Adrenal gland (tissue), 12 donors: ENCODE data around the gene CDC6. TPM values are rescaled to one million over a fixed set of nuclear protein-coding genes. Genes with fewer than 3 reads are reported as not detected.
A peak's percentile ranks its signal among the peaks of the same experiment; 100 is the strongest.
"Not testable (repeated sequence)": the region's sequence is repeated elsewhere in the genome, so short reads cannot be mapped to it uniquely, and the experiment has no call there.

Experiments used
- DNase-seq, 7 donors: peaks; one replicate each; pipeline ENCODE4 v3.0.0-alpha.2; 2019 to 2020
- H3K27ac ChIP-seq, 5 donors: fragments of 200-600 bp; sonication (generic) in 4 of 5; 1 replicate in 3 of 5; 2 replicates in 2 of 5; pipeline versions ENCODE4 v1.5.1 to v1.8.0; 2016 to 2020; ENCODE audit warnings: mild to moderate bottlenecking in 1 of 5
- H3K27me3 ChIP-seq: fragments of 200-600 bp; 2 replicates; pipeline ENCODE4 v1.8.0; 2021
- H3K36me3 ChIP-seq, 2 donors: fragments of 200-600 bp; replicated peaks in 1 of 2; 1 replicate in 1 of 2; 2 replicates in 1 of 2; pipeline versions ENCODE4 v1.5.1 to v1.8.0; 2018 to 2022
- H3K4me1 ChIP-seq, 2 donors: fragments of 200-600 bp; replicated peaks in 1 of 2; 1 replicate in 1 of 2; 2 replicates in 1 of 2; pipeline versions ENCODE4 v1.5.1 to v1.8.0; 2018 to 2021
- H3K4me3 ChIP-seq, 4 donors: fragments of 200-600 bp; sonication (generic) in 3 of 4; one replicate each; pipeline ENCODE4 v1.5.1; 2016 to 2018
- H3K9me3 ChIP-seq, 3 donors: fragments of 200-600 bp; sonication (generic) in 1 of 3; replicated peaks in 1 of 3; 1 replicate in 2 of 3; 2 replicates in 1 of 3; pipeline versions ENCODE4 v1.5.1 to v1.8.0; 2016 to 2021
- POLR2A ChIP-seq, 2 donors: fragments of 450-650 bp; IDR thresholded peaks; one replicate each; pipeline ENCODE4 v1.6.1; 2017; ENCODE audit warnings: antibody characterized with exemption in 2 of 2, mild to moderate bottlenecking in 2 of 2, moderate library complexity in 1 of 2
- WGBS, 4 donors: extraction: QIAGEN DNeasy Blood & Tissue Kit in 2 of 4; methylation state at CpG; one replicate each; pipeline versions ENCODE4 v1.1.5 to v1.1.7; 2013 to 2017; 5-methylcytosine and 5-hydroxymethylcytosine counted together
- intact Hi-C, 2 donors: fragments of 100-400 bp; cut with DNase I; formaldehyde crosslinking; loops; one replicate each; pipeline versions ENCODE4 v1.14.1 to v1.15.0; 2022 to 2023
- polyA plus RNA-seq, 3 donors: library from polyadenylated mRNA; stranded (reverse); fragments of 200-250 nt in 2 of 3; fragments of 350-450 nt in 1 of 3; fragmentation: Illumina TruSeq in 1 of 3; extraction: RNeasy Lipid Tissue Mini Kit (QIAGEN cat#74804) in 1 of 3; gene quantifications; one replicate each; pipeline ENCODE4 v1.2.3, GENCODE V29; 2013 to 2014
- total RNA-seq, 9 donors: library from RNA; depleted of rRNA in 4 of 9; stranded (reverse); fragments of >200 nt in 4 of 9; fragments of 120-200 nt in 1 of 9; fragmentation: NEBNext Ultra II Directional in 1 of 9; extraction: Animal tissue kit (Norgen Biotek cat#: 25700) in 1 of 9; gene quantifications; one replicate each; pipeline versions ENCODE4 v1.1.0 to v1.2.4, GENCODE V29; 2013 to 2023
- TF ChIP-seq, protein P1 (sequence below), 6 experiments: fragments of 450-650 bp in 4 of 6; fragments of 200-600 bp in 2 of 6; sonication (generic) in 1 of 6; IDR thresholded peaks; 1 replicate in 5 of 6; 2 replicates in 1 of 6; pipeline versions ENCODE4 v1.5.1 to v1.8.0; 2016 to 2021; ENCODE audit warnings: antibody characterized with exemption in 6 of 6, mild to moderate bottlenecking in 2 of 6, moderate library complexity in 1 of 6
- donor health status: healthy with polysubstance abuse.
- donor health status: Bipolar disorder and iron deficiency.
- donor health status: DM: yes; HTN: yes; CAD: no.
- donor health status: DM: no; HTN: no; CAD: no.
- donor health status: DM: no; HTN: no; CAD: no.
- donor health status: DM: yes; HTN: yes; CAD: no.

Gene CDC6
- total and polyA plus RNA-seq, 12 donors: 0.69 to 31.3 (median 2.5) TPM

DNA sequence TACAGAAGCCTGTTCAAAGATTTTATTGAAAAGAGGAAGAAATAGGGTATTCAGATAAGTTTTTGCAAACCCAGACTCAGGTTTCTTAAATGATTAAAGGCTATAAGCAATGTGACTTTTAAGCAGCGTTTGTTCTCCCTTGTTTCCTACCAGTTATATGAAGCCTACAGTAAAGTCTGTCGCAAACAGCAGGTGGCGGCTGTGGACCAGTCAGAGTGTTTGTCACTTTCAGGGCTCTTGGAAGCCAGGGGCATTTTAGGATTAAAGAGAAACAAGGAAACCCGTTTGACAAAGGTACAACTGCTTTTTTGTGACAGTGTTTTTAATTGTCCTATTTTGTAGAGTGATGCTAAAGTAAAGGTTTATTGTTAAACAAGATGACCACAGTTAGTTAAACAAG is 13.6 kb downstream of the CDC6 start:
- H3K4me1 ChIP-seq: peaks cover 0 to 9% of the 10 kb centered on the region in 2 donors
- intact Hi-C loops: loop anchor here in 1 of 2 donors (10.0 kb wide), 1 partner anchor 113 kb away; the partner anchor contains the start of gene TOP2A

GRCh38 chr17:40303009-40303657 is 15.5 kb downstream of the CDC6 start:
- peaks cover 0 to 24% of the 10 kb centered on the region in 2 donors for H3K4me1 ChIP-seq
- no peaks in the 10 kb centered on the region for H3K36me3 ChIP-seq
- 41 to 52% (median 49%) methylated on average over 4 of the region's 4 CpGs for WGBS, 4 donors
- TF ChIP-seq, protein P1, sequence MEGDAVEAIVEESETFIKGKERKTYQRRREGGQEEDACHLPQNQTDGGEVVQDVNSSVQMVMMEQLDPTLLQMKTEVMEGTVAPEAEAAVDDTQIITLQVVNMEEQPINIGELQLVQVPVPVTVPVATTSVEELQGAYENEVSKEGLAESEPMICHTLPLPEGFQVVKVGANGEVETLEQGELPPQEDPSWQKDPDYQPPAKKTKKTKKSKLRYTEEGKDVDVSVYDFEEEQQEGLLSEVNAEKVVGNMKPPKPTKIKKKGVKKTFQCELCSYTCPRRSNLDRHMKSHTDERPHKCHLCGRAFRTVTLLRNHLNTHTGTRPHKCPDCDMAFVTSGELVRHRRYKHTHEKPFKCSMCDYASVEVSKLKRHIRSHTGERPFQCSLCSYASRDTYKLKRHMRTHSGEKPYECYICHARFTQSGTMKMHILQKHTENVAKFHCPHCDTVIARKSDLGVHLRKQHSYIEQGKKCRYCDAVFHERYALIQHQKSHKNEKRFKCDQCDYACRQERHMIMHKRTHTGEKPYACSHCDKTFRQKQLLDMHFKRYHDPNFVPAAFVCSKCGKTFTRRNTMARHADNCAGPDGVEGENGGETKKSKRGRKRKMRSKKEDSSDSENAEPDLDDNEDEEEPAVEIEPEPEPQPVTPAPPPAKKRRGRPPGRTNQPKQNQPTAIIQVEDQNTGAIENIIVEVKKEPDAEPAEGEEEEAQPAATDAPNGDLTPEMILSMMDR (IDR thresholded peaks at IDR 0.05): peak; percentile 50 to 94 (median 83)
- TF ChIP-seq POLR2A (IDR thresholded peaks at IDR 0.05): no peak
- no peaks in the 10 kb centered on the region for H3K27me3 ChIP-seq
- intact Hi-C loops: loop anchor here in 1 of 2 donors (10.0 kb wide), 1 partner anchor 112 kb away; the partner anchor contains the start of gene TOP2A
- peak overlapping the region in 1 of 5 donors; percentile 18 for H3K27ac ChIP-seq
- peak in 3 of 7 donors; percentile 67 to 81 (median 73) for DNase-seq
- H3K4me3 ChIP-seq: no peak overlapping the region
- no peaks in the 10 kb centered on the region for H3K9me3 ChIP-seq

More for the DNA sequence above, 13.6 kb downstream of the CDC6 start:
- H3K4me3 ChIP-seq: no peak overlapping the region
- TF ChIP-seq, protein P1 (IDR thresholded peaks at IDR 0.05): peak in 1 of 6 experiments; percentile 14
- no peak for TF ChIP-seq POLR2A (IDR thresholded peaks at IDR 0.05)
- WGBS, 4 donors: 73 to 81% (median 77%) methylated on average over 4 of the region's 4 CpGs
- H3K9me3 ChIP-seq: no peaks in the 10 kb centered on the region
- H3K27ac ChIP-seq: no peak overlapping the region
- H3K36me3 ChIP-seq: no peaks in the 10 kb centered on the region
- H3K27me3 ChIP-seq: no peaks in the 10 kb centered on the region
- no peak for DNase-seq

GRCh38 chr17:40303708-40304551 is 16.3 kb downstream of the CDC6 start:
- H3K27me3 ChIP-seq: no peaks in the 10 kb centered on the region
- peaks cover 2 to 32% of the 10 kb centered on the region in 2 donors for H3K4me1 ChIP-seq
- intact Hi-C loops: loop anchor here in 1 of 2 donors (2.0 to 10.0 kb wide), 2 partner anchors 51 to 111 kb away; partner anchors contain the start of gene TOP2A
- no peak overlapping the region for H3K4me3 ChIP-seq
- no peaks in the 10 kb centered on the region for H3K9me3 ChIP-seq
- WGBS, 4 donors: 61 to 70% (median 64%) methylated on average over 5 of the region's 5 CpGs
- DNase-seq: peak in 1 of 7 donors; percentile 69
- peak overlapping the region in 1 of 5 donors; percentile 18 for H3K27ac ChIP-seq
- TF ChIP-seq POLR2A (IDR thresholded peaks at IDR 0.05): no peak
- TF ChIP-seq, protein P1 (IDR thresholded peaks at IDR 0.05): no peak
- no peaks in the 10 kb centered on the region for H3K36me3 ChIP-seq

GRCh38 chr17:40304552-40304863 is 16.8 kb downstream of the CDC6 start:
- 87 to 92% (median 90%) methylated on average over 5 of the region's 5 CpGs for WGBS, 4 donors
- peak in 1 of 7 donors; percentile 51 for DNase-seq
- H3K4me1 ChIP-seq: peaks cover 3 to 37% of the 10 kb centered on the region in 2 donors
- H3K27ac ChIP-seq: peak overlapping the region in 1 of 5 donors; percentile 18
- intact Hi-C loops: loop anchor here in 1 of 2 donors (2.0 to 10.0 kb wide), 2 partner anchors 50 to 110 kb away; partner anchors contain the start of gene TOP2A
- H3K4me3 ChIP-seq, H3K9me3 ChIP-seq, H3K36me3 ChIP-seq, H3K27me3 ChIP-seq: not testable (repeated sequence)

DNA sequence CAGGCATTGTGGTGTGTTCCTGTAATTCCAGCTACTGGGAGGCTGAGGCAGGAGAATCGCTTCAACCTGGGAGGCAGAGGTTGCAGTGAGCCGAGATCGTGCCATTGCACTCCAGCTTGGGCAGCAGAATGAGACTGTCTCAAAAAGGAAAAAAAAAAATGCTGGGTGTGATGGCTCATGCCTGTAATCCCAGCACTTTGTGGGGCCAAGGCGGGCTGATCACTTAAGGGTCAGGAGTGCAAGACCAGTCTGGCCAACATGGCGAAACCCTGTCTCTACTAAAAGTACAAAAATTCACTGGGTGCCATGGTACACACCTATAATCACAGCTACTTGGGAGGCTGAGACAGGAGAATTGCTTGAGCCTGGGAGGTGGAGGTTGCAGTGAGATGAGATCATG is 17.2 kb downstream of the CDC6 start:
- H3K9me3 ChIP-seq, H3K27ac ChIP-seq, H3K36me3 ChIP-seq, H3K4me3 ChIP-seq, H3K27me3 ChIP-seq: not testable (repeated sequence)
- intact Hi-C loops: loop anchor here in 1 of 2 donors (2.0 to 10.0 kb wide), 2 partner anchors 50 to 110 kb away; partner anchors contain the start of gene TOP2A
- 95 to 100% (median 96%) methylated on average over 4 to 5 of the region's 5 CpGs for WGBS, 4 donors
- DNase-seq: peak in 1 of 7 donors; percentile 43
- peaks cover 3 to 41% of the 10 kb centered on the region in 2 donors for H3K4me1 ChIP-seq
